Epithelial cell of prostate (primary cell): ENCODE results near the gene MAEA.
A peak's percentile ranks its signal among the peaks of the same experiment; 100 is the strongest.
"Not testable (repeated sequence)": the region's sequence is repeated elsewhere in the genome, so short reads cannot be mapped to it uniquely, and the experiment has no call there.

Experiments used
- DNase-seq: peaks from one replicate; pipeline ENCODE4 v3.0.0-alpha.2; 2011; ENCODE audit warnings: low read depth, low spot score
- H3K27ac ChIP-seq: fragments of 450-650 bp; 2 replicates; pipeline ENCODE4 v1.5.1; 2017; ENCODE audit warnings: mild to moderate bottlenecking

MAEA gene

DNA sequence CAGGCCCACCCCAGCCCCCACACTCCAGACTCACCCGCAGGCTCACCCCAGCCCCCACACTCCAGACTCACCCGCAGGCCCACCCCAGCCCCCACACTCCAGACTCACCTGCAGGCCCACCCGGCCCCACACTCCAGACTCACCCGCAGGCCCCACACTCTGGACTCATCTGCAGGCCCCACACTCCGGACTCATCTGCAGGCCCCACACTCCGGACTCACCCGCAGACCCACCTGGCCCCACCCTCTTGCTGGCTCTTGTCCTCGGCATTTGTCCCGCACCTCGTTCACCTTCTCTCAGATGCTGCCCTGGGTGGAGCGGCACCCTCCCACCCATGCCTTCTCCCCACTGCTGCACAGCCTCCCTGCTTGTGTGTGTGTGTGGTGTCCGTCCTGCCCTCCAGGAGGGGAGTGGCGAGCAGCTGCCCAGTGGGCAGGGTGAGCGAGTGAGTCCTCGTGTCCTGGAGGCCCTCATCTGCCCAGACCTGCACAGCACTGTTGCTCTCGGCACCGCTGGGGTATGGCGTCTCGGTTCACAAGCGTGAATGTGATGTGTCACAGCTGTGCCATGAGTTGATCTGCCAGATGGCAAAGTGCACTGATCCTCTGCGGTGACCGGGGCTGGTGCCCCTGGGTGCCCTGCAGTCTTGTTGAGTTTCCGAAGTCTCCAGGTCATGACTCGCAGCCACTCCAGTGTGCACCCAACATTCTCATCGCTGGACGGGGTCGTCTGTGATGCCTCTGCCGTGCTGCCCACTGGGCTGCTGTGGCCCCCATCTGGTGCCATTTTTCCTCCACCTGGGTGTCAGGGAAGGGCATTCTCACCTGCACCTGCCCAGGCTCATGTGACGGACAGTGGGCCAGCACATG lies 27.7 kb downstream of the MAEA start:
- no peak overlapping the region for H3K27ac ChIP-seq
- no peak for DNase-seq

DNA sequence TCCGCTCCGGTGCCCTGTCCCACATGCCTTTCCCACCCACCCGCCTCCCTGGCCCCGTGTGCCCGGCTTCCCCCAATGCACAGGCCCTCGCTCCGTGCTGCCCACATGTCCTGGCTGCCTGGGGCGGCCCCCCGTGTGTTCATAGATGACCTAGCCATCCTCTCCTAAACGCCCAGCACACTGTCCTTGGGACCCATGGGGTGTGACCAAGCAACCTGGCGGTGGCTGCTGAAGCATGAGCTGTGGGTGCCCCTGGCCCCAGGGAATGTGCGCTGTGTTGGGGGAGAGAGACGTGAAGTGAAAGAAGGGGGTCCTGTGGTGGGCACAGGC lies 28.3 kb downstream of the MAEA start:
- DNase-seq, result no peak
- no peak overlapping the region for H3K27ac ChIP-seq

DNA sequence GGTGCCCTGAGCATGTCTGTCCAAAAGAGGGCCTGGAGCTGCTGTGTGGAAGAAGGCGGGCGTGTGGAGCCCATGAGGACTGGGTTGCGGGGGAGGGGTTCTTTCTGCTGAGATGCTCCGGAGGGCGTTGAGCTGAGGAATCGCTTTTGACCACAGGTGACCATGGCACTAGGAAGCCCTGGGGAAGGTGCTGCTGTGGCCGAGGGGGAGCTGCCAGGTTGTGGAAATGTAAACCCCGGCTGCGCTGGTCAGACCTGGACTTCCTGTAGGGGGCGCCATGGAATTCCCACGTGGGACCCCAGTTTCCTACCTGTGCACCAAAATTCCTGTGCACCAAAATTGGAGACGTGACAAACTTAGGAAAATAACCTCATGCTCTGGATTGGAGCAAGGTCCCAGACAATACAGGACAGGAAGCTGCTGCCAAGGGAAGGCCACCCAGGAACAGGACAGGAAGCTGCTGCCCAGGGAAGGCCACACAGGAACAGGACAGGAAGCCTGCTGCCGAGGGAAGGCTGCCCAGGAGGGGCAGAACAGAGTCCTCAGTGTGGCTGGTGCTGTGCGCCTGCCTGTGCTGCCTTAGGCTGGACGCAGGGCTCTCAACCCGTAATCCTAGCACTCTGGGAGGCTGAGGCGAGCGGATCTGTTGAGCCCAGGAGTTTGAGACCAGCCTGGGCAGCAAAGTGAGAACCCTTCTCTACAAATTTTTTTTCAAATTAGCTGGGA lies 29.0 kb downstream of the MAEA start:
- H3K27ac ChIP-seq, result no peak overlapping the region
- DNase-seq, result no peak

DNA sequence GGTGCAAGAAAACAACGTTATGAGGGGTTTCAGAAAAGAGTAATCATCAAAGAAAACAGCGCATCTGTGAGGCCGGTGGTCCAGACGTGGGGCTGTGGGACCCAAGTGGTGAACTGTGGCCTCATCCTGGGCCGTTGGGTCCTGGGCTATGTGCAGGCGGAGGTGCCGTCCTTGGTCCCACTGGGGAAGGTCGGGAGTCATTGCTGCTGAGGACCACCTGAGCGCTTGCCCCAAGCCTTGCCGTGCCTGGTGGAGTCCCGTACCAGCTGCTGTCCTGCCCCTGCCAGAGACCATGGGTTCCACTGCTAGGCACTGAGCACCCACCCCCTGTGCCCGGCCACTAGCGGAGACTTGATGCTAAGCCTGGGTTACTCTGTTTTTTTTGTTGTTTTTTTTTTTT lies 31.8 kb downstream of the MAEA start:
- no peak overlapping the region for H3K27ac ChIP-seq

DNA sequence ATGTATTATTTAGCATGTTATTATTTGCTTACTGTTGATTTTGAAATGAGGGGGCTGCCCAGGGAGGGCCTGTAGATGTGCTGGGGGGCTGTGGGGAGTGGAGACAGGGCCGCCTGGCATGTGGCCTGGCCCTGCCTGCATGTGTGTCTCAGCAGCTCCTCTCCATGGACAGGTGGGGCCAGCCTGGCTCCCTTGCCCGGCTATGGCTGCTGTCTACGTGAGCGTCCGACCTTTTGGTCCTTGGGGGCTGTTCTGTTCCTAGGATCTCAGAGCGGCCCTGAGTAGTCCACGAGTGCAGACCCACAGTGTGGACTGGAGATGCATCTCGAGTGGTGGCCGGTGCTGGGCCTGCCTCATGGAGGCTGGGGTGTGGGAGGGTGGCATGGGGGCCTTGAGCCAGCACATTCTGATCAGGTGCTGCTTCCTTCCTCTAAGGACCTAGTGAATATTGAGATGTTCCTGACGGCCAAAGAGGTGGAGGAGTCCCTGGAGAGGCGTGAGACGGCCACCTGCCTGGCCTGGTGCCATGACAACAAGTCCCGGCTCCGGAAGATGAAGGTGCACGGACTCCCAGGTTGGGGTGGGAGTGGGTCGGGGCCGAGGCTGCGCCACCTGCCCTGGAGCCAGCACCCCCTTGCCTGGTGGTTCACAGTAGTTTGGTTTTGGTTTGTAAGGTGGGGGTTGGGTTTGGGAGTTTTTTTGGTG lies 32.4 kb downstream of the MAEA start:
- H3K27ac ChIP-seq, result no peak overlapping the region
- DNase-seq, result no peak

More for the DNA sequence above, 31.8 kb downstream of the MAEA start:
- DNase-seq, result no peak

DNA sequence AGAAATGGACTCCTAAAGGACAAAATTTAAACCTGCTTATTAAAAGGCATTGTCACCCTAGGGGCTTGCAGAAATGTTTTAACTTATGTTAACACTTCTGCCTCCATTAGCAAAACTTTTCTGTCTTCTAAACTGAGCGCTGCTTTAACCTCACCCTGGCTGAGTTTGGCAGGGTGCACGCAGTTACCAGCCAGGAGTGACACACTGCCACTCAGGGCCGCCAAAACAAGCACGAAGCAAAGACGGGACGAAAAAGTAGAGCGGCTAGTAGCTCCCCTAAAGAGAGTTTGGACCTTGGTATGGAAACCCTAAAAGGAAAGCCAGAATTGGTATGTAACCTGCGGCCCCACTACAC lies 33.6 kb downstream of the MAEA start:
- DNase-seq, result no peak
- peak overlapping the region; percentile 81 for H3K27ac ChIP-seq

DNA sequence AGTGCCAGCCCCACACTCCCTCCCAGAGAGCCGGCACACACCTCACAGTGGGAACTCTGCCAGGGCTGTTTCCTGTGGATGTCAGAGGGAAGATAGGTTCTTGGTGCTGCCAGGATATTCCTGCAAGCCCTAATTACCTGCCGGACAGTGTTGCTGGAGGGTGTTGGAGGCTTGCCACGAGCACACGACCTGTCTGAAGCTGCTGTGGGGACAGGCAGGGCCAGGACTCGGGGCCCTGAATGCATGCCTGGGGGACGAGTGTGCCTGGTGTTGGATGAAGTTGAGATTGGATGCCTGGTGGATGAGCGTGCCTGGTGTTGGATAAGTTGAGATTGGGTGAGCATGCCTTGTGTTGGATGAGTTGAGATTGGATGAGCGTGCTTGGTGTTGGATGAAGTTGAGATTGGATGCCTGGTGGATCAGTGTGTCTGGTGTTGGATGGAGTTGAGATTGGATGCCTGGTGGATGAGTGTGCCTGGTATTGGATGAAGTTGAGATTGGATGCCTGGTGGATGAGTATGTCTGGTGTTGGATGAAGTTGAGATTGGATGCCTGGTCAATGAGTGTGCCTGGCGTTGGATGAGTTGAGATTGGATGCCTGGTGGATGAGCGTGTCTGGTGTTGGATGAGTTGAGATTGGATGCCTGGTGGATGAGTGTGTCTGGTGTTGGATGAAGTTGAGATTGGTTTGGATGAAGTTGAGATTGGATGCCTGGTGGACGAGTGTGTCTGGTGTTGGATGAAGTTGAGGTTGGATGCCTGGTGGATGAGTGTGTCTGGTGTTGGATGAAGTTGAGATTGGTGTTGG lies 34.1 kb downstream of the MAEA start:
- DNase-seq, result peak; percentile 91
- H3K27ac ChIP-seq, result peak overlapping the region; percentile 81

DNA sequence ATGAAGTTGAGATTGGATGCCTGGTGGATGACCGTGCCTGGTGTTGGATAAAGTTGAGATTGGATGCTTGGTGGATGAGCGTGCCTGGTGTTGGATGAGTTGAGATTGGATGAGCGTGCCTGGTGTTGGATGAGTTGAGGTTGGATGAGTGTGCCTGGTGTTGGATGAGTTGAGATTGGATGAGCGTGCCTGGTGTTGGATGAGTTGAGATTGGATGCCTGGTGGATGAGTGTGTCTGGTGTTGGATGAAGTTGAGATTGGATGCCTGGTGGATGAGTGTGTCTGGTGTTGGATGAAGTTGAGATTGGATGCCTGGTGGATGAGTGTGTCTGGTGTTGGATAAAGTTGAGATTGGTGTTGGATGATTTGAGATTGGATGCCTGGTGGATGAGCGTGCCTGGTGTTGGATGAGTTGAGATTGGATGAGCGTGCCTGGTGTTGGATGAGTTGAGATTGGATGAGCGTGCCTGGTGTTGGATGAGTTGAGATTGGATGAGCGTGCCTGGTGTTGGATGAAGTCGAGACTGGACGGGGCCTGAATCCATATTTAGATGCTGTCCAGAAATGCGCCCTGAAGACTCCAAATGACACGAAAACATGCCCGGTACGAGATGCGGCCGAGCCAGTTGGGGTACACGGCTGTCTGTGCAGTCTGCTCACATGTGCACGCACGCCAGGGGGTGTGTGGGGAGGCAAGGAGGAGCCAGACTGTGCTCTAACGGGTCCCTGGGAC lies 34.9 kb downstream of the MAEA start:
- DNase-seq, result not testable (repeated sequence)
- H3K27ac ChIP-seq, result peak overlapping the region; percentile 81

DNA sequence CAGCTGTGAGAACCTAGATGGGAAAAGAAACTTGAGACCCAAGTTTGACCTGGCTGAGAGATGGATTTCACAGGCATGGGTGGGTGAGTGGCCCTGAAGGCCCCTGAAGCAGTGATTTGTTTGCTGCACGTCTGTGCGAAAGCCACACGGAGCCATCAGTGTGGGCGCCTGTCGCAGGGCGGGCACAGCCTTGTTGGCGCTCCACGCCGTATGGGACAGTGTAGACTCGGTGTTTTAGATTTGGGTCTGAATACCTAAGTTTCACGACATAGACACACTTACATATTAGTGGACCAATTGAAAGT lies 35.4 kb downstream of the MAEA start:
- DNase-seq, result no peak

DNA sequence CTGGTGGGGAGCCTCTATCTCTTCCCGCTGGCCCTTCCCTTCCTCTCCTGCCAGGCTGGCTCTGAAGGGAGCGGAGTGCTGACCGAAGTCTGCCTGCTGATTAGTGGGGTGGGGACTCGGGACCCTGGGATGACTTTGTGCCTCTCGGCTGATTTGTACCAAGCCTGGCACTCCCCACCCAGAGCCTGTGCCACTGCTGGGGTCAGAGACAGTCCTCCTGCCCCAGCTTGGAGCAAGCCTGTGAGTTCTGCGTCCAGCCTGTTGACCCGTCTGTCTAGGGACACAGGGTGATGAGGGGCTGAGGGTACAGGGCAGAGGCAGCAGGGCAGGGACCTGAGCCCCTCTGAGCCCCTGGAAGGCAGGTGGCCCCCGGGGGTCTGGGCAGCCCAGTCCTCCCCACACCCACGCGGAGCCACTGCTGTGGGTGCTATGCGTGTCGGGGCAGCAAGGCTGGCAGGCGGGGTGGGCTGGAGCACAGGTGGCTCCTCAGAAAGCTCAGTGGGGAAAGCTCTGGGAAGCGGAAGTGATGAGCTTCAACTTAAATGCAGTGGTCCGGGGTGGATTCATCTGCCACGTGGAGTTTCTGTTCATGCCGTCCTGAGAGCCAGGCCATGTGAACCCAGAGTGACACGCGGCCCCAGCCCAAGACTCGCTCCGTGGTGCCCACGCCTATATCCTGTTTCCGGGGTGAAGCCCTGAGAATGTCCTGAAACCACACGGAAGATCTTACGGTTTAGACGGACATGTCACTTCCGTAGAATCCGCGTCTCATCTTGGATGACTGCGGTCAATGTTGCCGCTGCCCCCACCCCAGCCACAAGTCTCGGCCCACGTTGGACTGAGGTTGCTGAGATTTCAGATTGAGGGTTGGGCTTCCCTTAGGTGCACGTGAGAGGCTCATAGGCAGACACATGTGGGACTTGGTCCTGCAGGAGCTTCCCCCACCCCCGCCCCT lies 36.3 kb downstream of the MAEA start:
- peak overlapping the region; percentile 81 for H3K27ac ChIP-seq
- DNase-seq, result no peak

More for the DNA sequence above, 35.4 kb downstream of the MAEA start:
- peak overlapping the region; percentile 81 for H3K27ac ChIP-seq

DNA sequence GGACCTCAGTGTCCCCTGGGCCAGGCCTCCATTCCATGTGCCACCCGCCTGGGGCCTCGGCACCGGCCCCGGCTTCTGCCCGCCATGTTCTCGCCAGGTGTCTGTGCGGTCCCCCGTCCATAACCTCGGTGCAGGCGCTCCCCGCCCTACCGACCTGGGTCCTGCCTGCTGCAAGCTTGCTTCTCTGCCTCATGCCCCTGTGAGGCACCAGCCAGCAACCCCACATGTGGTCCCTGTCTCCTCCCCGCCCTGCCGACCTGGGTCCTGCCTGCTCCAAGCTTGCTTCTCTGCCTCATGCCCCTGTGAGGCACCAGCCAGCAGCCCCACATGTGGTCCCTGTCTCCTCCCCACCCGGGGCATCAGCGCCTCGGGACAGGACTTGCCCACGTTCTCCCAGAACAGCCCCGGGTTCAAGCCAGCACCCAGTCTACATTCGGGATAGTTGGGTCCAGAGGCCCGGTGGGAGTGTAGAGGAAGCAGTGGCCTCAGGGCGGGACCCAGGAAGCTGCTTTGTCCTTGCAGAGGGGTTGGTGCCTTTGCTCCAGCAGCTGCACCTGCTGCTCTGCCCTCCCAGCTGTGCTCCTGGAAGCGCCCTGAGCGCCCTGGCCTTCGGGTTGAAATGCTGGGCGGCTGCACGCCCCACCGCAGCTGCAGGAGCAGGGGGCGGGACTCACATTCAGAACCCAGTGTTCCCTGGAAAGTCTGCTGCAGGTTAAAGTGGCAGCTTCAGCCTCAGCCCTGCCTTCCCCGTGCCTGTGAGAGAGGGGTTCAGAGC lies 37.2 kb downstream of the MAEA start:
- H3K27ac ChIP-seq, result no peak overlapping the region

DNA sequence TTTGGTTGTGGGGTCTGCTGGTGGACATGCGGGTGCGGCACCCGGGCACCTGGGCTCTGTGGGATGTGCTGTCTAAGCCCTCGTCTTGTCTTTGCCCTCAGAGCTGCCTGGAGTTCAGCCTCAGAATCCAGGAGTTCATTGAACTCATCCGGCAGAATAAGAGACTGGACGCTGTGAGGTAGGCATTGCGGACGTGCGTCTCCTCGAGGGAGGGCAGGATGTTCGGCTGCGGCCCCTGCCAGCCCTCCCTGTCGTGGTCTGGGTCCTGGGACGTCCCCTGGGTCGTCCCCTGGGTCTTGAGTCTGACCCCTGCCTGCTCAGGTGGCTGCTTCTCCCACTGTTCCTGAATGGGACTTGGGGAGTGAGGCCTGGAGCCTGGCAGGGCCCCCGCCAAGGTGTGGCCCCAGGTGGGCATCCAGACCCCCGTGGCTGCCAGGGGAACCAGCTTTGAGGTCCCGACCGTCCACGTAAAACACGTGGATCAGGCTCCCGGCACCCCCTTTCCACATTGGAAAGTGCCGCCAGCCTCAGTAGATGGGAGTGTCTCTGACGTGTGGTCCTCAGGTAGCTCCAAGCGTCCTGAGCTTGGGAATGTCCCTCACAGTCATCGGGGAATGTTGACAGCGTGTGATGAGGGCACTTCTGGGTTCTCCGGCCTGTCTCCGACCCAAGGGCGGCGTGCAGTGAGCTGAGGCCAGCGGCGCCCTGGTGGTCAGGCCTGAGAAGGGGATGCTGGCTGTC lies 38.0 kb downstream of the MAEA start:
- no peak for DNase-seq
- no peak overlapping the region for H3K27ac ChIP-seq

More for the DNA sequence above, 37.2 kb downstream of the MAEA start:
- DNase-seq, result no peak

DNA sequence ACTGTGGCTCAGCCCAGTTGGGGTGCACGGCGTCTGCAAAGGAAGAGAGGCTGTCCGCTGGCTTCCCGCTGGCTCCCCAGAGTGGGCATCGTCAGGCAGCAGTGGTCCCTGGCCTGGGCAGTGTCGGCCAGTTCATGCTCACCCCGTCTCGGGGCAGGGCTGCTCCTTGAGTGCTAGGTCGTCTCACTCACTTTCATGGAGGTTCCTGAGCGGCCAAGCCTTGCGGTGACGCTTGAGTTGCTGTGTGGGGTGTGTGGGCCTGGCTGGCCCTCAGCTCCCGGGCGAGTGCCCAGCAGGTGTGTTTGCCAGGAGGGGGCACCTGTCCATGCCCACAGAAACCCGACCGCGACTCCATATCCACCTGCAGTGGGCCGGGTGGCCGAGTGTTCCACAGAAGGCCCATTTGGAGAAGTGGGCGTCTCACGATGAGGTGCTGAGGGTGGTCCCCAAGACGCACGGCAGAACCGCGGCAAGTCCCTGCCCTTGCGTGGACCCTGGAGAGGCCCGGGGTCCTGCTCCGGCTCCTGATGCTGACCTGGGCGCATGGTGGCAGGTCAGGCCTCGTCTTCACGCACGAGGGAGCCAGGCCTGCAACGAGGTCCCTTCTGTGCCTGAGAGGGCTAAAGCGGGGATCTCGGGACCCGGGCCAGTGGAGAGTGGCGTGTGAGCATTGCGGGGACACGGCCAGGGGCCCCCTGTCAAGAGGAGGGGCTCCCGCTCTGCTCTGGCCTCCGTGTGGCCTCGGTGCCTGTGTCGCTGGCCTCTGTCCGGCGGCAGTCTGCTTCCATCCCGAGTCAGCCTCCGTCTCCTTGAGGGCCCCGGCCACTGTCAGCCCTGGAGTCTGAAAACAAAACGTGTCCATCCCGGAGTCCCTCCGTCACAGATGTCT lies 38.8 kb downstream of the MAEA start:
- DNase-seq, result no peak
- H3K27ac ChIP-seq, result no peak overlapping the region

DNA sequence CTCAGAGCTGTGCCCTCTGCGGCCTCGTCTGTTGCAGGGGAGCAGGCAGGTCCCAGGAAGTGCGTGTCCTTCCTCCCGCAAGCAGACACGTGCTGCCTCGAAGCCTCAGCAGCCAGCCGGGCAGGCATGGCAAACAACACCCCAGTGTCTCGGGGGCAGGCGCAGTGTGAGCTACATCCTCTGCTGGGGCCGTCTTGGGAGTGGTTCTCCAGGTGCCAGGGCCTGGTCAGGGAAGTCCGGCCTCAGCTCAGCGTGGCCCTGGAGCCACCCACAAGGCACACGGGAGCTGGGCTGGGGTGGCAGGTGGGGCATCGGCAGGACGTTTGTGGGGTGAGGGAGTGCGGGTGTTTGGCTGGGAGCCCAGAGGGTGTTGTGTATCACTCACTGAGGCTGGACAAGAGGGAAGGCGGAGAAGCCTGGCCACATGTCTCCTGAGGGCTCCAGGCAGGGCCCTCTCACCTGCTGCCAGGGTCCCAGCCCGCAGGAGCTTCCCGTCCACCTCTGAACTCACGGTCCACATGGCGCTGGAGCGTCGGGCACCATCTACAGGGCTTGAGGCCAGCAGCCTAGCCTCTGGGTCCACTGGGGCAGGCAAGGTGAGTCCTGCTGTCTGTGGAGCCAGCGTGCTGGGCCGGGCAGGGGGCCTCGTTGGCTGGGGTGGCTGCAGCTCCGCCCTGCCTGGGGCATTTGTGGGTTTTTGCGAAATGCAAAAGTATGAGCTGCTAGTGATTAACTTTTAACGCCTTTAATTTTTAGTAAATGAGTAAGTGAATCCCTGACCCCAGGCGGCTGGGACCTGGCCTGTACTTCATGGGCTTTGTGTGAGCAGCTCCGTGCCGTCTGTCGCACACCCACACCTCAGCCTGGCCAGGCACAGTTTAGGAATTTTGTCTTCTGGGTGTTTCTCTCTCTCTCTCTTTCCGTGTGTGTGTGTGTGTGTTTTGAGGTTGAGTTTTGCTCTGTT lies 40.0 kb downstream of the MAEA start:
- H3K27ac ChIP-seq, result peak overlapping the region; percentile 9
- DNase-seq, result no peak
